ENCODE measurements around the gene FAM156A.
"Not testable (repeated sequence)": the region's sequence is repeated elsewhere in the genome, so short reads cannot be mapped to it uniquely, and the experiment has no call there.

- not testable (repeated sequence) for TF ChIP-seq EZH2phosphoT487 (IDR thresholded peaks at IDR 0.05; ENCODE audit: unreplicated experiment)
- TF ChIP-seq, protein P1, sequence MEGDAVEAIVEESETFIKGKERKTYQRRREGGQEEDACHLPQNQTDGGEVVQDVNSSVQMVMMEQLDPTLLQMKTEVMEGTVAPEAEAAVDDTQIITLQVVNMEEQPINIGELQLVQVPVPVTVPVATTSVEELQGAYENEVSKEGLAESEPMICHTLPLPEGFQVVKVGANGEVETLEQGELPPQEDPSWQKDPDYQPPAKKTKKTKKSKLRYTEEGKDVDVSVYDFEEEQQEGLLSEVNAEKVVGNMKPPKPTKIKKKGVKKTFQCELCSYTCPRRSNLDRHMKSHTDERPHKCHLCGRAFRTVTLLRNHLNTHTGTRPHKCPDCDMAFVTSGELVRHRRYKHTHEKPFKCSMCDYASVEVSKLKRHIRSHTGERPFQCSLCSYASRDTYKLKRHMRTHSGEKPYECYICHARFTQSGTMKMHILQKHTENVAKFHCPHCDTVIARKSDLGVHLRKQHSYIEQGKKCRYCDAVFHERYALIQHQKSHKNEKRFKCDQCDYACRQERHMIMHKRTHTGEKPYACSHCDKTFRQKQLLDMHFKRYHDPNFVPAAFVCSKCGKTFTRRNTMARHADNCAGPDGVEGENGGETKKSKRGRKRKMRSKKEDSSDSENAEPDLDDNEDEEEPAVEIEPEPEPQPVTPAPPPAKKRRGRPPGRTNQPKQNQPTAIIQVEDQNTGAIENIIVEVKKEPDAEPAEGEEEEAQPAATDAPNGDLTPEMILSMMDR (conservative IDR thresholded peaks at IDR 0.05; ENCODE audit: low read depth in 2 of 2), result not testable (repeated sequence)
Observed at GRCh38 chrX:52947501-52947900, 10.8 kb downstream of the FAM156A start.

All from GM23338 (cell line).